ENCODE measurements around the gene PYGB. TPM values are rescaled to one million over a fixed set of nuclear protein-coding genes. Genes with fewer than 3 reads are reported as not detected.
"Not testable (repeated sequence)": the region's sequence is repeated elsewhere in the genome, so short reads cannot be mapped to it uniquely, and the experiment has no call there.

PYGB gene
- total RNA-seq, 3 donors from 2014 or later: 247 to 252 (median 247) TPM

DNA sequence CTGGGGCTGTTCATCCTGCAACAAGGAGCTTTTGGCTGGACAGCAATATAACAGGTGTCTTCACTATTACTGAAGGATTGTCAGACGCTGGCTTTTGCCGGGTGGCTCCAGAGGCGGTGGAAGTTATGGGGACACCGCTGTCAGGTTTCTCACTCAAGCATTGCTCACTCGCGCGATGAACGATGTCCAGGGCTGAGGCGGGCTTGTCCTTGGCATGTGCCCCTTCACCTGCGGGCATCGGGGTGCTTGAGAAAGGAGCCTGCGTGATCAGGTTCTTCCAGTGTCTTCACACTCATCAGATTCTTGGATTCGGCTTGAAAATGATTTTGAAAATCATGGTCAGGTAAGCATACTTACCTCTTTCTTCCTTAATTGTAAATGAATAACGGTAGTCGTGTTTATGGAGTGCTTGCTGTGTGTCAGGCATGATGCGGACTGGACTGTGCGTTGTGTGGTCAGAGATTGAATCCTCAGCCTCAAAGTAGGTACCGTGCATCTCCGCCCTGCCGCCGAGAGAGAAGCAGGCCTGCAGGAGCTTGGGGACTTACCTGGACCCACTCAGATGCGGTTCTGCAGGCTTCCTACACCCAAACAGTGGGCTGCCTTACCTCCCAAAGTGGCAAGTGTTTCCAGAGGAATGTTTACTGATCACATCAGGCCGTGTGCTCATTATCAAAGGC lies 18.3 kb upstream of the PYGB start:
- Histone ChIP-seq H3K36me3 (ENCODE audit: low read depth) (no peaks in the 10 kb centered on the region), H3K4me3 (no peak overlapping the region), H3K4me1 (ENCODE audit: low read depth) (peaks cover 19% of the 10 kb centered on the region), H3K9me3 (no peaks in the 10 kb centered on the region)
- TF ChIP-seq, protein P1, sequence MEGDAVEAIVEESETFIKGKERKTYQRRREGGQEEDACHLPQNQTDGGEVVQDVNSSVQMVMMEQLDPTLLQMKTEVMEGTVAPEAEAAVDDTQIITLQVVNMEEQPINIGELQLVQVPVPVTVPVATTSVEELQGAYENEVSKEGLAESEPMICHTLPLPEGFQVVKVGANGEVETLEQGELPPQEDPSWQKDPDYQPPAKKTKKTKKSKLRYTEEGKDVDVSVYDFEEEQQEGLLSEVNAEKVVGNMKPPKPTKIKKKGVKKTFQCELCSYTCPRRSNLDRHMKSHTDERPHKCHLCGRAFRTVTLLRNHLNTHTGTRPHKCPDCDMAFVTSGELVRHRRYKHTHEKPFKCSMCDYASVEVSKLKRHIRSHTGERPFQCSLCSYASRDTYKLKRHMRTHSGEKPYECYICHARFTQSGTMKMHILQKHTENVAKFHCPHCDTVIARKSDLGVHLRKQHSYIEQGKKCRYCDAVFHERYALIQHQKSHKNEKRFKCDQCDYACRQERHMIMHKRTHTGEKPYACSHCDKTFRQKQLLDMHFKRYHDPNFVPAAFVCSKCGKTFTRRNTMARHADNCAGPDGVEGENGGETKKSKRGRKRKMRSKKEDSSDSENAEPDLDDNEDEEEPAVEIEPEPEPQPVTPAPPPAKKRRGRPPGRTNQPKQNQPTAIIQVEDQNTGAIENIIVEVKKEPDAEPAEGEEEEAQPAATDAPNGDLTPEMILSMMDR (IDR thresholded peaks at IDR 0.05): no peak
- DNase-seq: peak in 2 of 3 donors; percentile 37 to 52
- no peak for ATAC-seq
- intact Hi-C loops (cut with DNase I, micrococcal nuclease): no loop called here

DNA sequence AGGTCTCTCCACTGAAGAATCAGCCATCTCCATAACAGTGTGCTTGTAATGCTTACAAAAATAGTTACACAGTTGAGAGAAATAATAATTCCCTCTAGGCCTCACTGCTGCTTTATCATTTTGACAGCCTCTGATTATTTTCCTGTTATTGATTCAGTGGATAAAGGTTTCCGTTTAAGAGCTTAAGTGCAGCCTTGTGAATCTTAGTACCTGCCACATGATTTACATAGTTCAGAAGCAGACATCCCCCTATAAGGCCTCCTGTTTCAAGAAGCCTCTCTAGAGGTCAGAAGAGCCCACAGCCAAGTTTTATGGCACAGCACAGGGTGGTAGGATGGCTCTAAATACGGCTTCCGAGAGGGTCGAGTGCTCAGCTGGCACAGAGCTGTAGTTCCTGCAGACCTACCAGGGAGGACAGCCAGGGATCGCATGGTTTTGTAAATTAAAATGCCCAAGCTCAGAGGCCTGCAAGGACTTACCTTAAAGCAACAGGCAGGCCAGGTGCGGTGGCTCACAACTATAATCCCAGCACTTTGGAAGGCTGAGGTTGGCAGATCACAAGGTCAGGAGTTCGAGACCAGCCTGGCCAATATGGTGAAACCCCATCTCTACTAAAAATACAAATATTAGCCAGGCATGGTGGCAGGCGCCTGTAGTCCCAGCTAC lies 17.6 kb upstream of the PYGB start:
- Histone ChIP-seq H3K9me3 (no peaks in the 10 kb centered on the region), H3K4me1 (ENCODE audit: low read depth) (peaks cover 25% of the 10 kb centered on the region), H3K36me3 (ENCODE audit: low read depth) (no peaks in the 10 kb centered on the region), H3K4me3 (no peak overlapping the region)
- DNase-seq (no peak), ATAC-seq (no peak)
- TF ChIP-seq, protein P1 (IDR thresholded peaks at IDR 0.05): no peak
- intact Hi-C loops (cut with DNase I, micrococcal nuclease): no loop called here

DNA sequence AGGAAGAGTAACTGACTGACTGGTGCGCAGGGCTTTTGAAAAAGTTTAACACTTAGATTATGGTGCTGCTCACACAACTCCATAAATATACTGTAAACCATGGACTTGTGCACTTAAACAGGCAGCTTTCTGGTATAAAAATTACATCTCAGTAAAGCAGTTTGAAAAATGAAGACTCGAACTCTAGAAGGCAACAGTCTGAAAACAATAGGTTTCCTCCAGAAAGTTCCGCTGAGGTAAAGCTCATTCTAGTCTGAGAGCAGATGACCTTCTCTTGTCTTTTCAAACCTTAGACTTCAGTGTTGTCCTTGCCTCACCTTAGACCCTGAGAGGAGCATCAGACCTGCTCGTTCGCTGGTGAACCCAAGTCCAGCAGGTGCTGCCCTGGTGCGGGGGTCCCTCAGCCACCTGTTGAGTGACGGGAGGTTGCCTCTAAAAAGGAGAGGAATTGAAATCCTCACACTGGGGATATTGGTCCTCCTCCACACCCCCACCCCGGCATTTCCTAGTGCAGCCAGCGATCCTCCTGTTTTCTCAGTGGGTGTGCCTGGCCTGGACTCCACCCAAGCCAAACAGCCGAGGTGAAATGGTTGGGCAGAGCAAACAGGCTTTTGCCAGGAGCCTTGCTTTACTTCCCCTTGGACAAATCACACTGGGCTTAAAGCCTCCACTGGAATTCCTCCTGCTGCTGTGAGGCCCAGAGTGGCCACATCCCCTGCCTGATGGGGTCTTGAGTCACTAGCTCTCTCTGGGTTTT lies 14.7 kb upstream of the PYGB start:
- Histone ChIP-seq H3K4me1 (ENCODE audit: low read depth) (peaks cover 38% of the 10 kb centered on the region), H3K9me3 (no peaks in the 10 kb centered on the region), H3K36me3 (ENCODE audit: low read depth) (no peaks in the 10 kb centered on the region), H3K4me3 (no peak overlapping the region)
- intact Hi-C loops (cut with DNase I, micrococcal nuclease): no loop called here
- ATAC-seq (peak; percentile 79), DNase-seq (peak; percentile 89 to 91 (median 90))
- TF ChIP-seq, protein P1 (IDR thresholded peaks at IDR 0.05): no peak

DNA sequence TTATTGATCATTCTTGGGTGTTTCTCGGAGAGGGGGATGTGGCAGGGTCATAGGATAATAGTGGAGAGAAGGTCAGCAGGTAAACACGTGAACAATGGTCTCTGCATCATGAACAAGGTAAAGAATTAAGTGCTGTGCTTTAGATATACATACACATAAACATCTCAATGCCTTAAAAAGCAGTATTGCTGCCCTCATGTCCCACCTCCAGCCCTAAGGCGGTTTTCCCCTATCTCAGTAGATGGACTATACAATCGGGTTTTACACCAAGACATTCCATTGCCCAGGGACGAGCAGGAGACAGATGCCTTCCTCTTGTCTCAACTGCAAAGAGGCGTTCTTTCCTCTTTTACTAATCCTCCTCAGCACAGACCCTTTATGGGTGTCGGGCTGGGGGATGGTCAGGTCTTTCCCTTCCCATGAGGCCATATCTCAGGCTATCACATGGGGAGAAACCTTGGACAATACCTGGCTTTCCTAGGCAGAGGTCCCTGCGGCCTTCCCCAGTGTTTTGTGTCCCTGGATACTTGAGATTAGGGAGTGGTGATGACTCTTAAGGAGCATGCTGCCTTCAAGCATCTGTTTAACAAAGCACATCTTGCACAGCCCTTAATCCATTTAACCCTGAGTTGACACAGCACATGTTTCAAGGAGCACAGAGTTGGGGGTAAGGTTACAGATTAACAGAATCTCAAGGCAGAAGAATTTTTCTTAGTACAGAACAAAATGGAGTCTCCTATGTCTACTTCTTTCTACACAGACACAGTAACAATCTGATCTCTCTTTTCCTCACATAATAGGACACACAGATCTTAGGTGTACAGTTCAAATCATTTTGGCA lies 13.7 kb upstream of the PYGB start:
- H3K9me3 ChIP-seq; H3K36me3 ChIP-seq (ENCODE audit: low read depth); ATAC-seq; intact Hi-C loops (cut with DNase I, micrococcal nuclease); H3K4me3 ChIP-seq: not testable (repeated sequence)
- DNase-seq: peak in 1 of 3 donors; percentile 30
- H3K4me1 ChIP-seq (ENCODE audit: low read depth): peaks cover 38% of the 10 kb centered on the region

- Histone ChIP-seq H3K9me3 (no peaks in the 10 kb centered on the region), H3K4me1 (ENCODE audit: low read depth) (peaks cover 29% of the 10 kb centered on the region), H3K36me3 (ENCODE audit: low read depth) (no peaks in the 10 kb centered on the region), H3K4me3 (no peak overlapping the region)
- peak in 1 of 3 donors; percentile 33 for DNase-seq
- TF ChIP-seq, protein P1 (IDR thresholded peaks at IDR 0.05): no peak
- intact Hi-C loops (cut with DNase I, micrococcal nuclease): no loop called here
- no peak for ATAC-seq
Observed at GRCh38 chr20:25236450-25237304, 11.2 kb upstream of the PYGB start.
